ENCODE results near the gene TXNDC11. TPM values are rescaled to one million over a fixed set of nuclear protein-coding genes. Genes with fewer than 3 reads are reported as not detected.

TXNDC11 gene
- polyA plus RNA-seq, 4 donors, result 27.6 to 42.1 (median 40.2) TPM

- DNase-seq (ENCODE audit: low read depth in 4 of 4, low spot score in 3 of 4), result no peak
Observed at GRCh38 chr16:11725457-11725856, 17.2 kb downstream of the TXNDC11 start.

GRCh38 chr16:11722468-11722808 lies 20.2 kb downstream of the TXNDC11 start:
- DNase-seq (ENCODE audit: low read depth in 4 of 4, low spot score in 3 of 4), result no peak

GRCh38 chr16:11721781-11722467 lies 20.7 kb downstream of the TXNDC11 start:
- DNase-seq (ENCODE audit: low read depth in 4 of 4, low spot score in 3 of 4), result no peak

GRCh38 chr16:11719762-11720161 lies 22.9 kb downstream of the TXNDC11 start:
- no peak for DNase-seq (ENCODE audit: low read depth in 4 of 4, low spot score in 3 of 4)

- DNase-seq (ENCODE audit: low read depth in 4 of 4, low spot score in 3 of 4), result no peak
Observed at GRCh38 chr16:11719171-11719570, 23.5 kb downstream of the TXNDC11 start.

- DNase-seq (ENCODE audit: low read depth in 4 of 4, low spot score in 3 of 4), result no peak
Observed at GRCh38 chr16:11717811-11718210, 24.8 kb downstream of the TXNDC11 start.

- no peak for DNase-seq (ENCODE audit: low read depth in 4 of 4, low spot score in 3 of 4)
Observed at GRCh38 chr16:11716336-11716735, 26.3 kb downstream of the TXNDC11 start.

- DNase-seq (ENCODE audit: low read depth in 4 of 4, low spot score in 3 of 4), result no peak
Observed at GRCh38 chr16:11715246-11715947, 27.3 kb downstream of the TXNDC11 start.

GRCh38 chr16:11712122-11712521 lies 30.5 kb downstream of the TXNDC11 start:
- DNase-seq (ENCODE audit: low read depth in 4 of 4, low spot score in 3 of 4), result no peak

- DNase-seq (ENCODE audit: low read depth in 4 of 4, low spot score in 3 of 4), result no peak
Observed at GRCh38 chr16:11711662-11712061, 31.0 kb downstream of the TXNDC11 start.

- DNase-seq (ENCODE audit: low read depth in 4 of 4, low spot score in 3 of 4), result no peak
Observed at GRCh38 chr16:11708421-11708820, 34.2 kb downstream of the TXNDC11 start.

GRCh38 chr16:11707679-11708197 lies 34.9 kb downstream of the TXNDC11 start:
- DNase-seq (ENCODE audit: low read depth in 4 of 4, low spot score in 3 of 4), result no peak

- DNase-seq (ENCODE audit: low read depth in 4 of 4, low spot score in 3 of 4), result no peak
Observed at GRCh38 chr16:11706180-11706742, 36.4 kb downstream of the TXNDC11 start.

- no peak for DNase-seq (ENCODE audit: low read depth in 4 of 4, low spot score in 3 of 4)
Observed at GRCh38 chr16:11705311-11706025, 37.2 kb downstream of the TXNDC11 start.

GRCh38 chr16:11700264-11701029 lies 42.2 kb downstream of the TXNDC11 start:
- DNase-seq (ENCODE audit: low read depth in 4 of 4, low spot score in 3 of 4), result no peak

GRCh38 chr16:11699234-11699894 lies 43.3 kb downstream of the TXNDC11 start:
- DNase-seq (ENCODE audit: low read depth in 4 of 4, low spot score in 3 of 4), result no peak

GRCh38 chr16:11698271-11698689 lies 44.4 kb downstream of the TXNDC11 start:
- DNase-seq (ENCODE audit: low read depth in 4 of 4, low spot score in 3 of 4), result no peak

GRCh38 chr16:11697319-11697718 lies 45.3 kb downstream of the TXNDC11 start:
- no peak for DNase-seq (ENCODE audit: low read depth in 4 of 4, low spot score in 3 of 4)

- DNase-seq (ENCODE audit: low read depth in 4 of 4, low spot score in 3 of 4), result no peak
Observed at GRCh38 chr16:11696266-11697012, 46.2 kb downstream of the TXNDC11 start.
